Measurements from ENCODE around the gene DBP.

The DBP gene

GRCh38 chr19:48627201-48627864, 9.8 kb downstream of the DBP start:
- DNase-seq: no peak

- DNase-seq: no peak
Measured at GRCh38 chr19:48625891-48626327, 11.3 kb downstream of the DBP start.

GRCh38 chr19:48624791-48625723, 12.1 kb downstream of the DBP start:
- no peak for DNase-seq

DNA sequence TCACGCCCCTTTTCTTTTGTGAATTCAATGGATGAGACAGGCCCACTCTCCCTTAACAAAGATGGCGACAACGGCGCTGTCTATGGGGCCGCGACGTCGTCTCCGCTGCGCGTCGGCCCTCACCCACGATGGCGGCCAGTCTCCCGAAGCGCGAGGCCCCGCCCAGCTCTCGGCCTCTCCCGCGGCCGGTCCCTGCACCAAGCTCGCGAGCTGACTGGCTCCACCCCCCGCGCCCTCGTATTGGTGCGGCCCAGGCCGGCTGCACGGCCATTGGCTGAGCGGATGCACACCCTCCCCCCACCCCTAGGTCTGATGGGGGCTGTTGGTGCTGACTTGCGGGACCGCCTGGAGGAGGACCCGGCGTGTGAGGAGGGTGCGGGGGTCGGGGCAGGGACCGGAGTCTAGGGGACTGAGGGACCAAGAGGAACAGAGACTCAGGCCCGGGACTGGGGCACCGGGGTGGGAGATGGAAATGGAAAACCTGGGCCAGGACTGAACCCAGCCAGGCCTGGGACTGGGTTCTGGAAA, 13.0 kb downstream of the DBP start:
- no peak for DNase-seq

GRCh38 chr19:48623556-48624066, 13.6 kb downstream of the DBP start:
- no peak for DNase-seq

GRCh38 chr19:48619692-48620585, 17.2 kb downstream of the DBP start:
- no peak for DNase-seq

DNA sequence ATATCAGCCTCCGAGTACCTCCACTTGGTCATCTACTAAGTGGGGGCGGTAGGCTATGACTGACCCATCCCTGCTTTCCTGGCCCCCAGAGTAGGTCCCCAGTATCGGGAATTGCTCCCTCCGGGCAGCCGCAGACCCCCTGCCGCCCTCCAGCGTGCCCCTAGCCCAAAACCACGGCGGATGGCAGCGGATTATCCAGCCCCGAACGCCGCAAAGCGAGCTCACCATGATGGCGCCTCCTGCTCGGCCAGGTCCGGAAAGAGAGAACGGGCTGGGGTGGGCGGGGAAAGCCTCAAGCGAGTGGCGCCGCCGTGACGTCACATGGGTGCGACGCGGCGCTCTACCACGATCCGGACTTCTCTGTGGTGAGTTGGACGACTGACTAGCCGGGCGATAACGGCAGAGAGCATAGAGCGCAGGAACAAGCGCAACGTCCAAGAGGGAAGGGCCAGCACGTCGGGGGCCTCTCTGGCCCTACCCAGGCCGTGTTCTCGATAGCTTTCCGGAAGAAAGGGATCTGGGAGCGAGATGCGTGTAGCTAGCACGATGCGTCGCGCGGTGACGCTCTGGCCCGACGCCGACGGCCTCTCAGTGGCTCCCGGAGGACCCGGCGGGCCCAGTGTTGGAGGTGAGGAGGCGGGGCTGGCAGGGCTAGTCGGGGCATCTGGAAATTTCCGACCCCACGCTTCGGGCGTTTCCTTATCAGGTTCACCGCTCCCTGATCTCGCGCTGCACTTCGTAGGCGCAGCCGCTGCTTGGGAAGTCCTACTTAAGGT, 18.1 kb downstream of the DBP start, which contains the start of the genes RPL18 and SPHK2:
RPL18 (minus strand) TSS at position 263 of the 776 bp plus-strand sequence; CDS start at position 228, 35 bp downstream.
SPHK2 (plus strand) TSS at position 591 of the 776 bp plus-strand sequence. CDS start 1,009 bp downstream, outside the sequence.
- peak; percentile 96 for DNase-seq

DNA sequence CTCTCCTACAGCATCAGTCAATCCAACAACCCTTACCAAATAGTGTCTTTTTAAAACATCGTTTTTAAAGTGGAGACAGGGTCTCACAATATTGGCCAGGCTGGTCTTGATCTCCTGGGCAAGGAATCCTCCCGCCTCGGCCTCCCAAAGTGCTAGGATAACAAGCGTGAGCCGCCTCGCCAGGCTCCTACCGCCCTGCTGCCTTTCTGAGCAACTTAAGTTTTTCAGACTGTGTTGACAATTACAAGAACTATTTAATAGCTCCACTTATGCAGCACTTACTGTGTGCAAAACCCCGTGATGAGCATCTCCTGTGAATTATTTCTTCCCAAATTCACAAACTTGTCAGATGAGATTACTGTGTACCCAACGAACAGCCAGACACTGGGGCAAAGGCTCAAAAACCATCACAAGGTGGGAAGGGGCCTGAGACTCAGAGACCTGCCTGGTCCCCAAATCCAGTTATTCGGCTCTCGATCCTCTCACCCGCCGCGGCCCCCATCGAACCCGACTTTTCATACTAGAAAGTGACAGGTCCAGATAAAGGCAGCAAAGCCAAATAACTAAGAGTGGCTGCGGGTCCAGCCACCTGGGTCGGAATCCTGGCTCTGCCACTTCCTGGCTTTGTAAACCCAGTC, 18.8 kb downstream of the DBP start:
- DNase-seq: no peak

DNA sequence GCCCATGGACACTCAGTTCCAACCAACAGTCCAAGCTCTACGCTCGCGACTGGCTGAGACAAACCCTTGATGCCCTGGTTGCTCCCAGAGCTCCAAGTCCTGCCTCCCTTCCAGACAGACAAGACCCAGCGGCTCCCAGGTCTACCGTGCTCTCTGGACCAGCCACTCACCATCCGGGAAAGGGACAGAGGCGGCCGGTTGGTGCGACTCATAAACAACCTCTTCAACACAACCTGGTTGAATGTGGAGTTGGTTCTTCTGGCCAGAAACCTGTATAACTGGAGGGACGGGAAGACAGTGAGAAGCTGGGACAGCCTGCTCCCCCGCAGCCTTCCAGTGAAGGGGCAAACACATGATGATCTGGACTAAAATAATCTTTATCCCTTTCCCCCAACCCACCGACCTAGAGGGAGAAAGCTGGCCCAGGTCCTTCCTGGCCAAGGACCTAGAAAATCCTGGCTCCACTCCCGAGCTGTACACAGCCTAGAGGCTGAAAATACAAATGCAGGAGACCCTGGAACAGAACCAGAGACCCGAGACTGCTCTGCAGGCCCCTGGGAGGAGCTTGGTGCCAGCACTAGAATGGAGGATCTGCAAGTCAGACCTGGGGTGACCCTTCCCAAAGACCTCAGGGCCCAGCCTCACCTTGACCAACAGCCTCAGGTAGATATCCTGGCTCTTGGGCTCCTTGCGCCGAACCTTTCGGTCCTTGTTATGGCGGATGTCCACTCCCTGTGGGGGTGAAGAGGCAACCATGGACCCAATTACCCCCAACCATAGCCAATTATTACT, 19.8 kb downstream of the DBP start:
- DNase-seq: no peak

DNA sequence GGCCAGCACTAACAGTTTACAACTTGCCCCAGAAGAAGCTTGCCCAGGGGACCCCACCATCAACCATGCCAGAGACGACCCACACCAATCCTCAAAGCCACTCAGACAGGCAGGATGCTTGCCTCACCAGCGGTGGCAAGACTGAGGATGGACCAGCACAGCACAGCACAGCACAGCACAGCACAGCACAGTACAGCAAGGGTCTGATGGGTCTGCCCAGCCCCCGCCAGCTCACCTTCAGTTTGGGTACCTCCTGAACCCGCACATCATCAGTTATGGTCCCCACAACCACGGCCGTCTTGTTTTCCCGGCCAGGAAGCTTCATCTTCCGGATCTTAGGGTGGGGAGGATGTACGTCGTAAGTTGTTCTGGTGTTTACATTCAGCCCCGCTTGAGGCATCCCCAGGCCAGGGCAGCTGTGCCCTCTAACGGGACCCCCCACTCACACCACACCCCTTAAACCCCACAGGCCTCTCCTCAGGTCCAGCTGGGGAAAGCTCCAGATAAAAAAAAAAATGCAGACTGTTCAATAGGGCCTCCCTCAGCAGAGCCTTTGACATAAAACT, 20.6 kb downstream of the DBP start:
- DNase-seq: no peak

DNA sequence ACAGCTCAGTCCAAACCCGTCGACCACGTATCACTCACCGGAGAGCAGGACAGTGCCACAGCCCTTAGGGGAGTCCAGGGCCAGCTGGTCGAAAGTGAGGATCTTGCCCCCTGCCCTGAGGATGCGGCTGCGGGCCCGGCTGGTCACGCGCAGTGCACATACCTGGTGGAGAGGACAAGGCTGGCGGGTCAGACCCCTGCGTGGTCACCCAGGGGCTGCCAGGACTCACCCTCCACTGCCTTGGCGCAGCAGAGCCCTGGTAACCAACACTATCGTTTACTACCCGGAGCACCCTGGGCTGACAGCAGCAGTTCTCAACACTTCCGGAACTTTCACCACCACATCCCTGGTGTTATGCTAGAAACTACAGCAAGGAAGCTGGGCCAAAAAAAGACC, 21.1 kb downstream of the DBP start:
- no peak for DNase-seq

DNA sequence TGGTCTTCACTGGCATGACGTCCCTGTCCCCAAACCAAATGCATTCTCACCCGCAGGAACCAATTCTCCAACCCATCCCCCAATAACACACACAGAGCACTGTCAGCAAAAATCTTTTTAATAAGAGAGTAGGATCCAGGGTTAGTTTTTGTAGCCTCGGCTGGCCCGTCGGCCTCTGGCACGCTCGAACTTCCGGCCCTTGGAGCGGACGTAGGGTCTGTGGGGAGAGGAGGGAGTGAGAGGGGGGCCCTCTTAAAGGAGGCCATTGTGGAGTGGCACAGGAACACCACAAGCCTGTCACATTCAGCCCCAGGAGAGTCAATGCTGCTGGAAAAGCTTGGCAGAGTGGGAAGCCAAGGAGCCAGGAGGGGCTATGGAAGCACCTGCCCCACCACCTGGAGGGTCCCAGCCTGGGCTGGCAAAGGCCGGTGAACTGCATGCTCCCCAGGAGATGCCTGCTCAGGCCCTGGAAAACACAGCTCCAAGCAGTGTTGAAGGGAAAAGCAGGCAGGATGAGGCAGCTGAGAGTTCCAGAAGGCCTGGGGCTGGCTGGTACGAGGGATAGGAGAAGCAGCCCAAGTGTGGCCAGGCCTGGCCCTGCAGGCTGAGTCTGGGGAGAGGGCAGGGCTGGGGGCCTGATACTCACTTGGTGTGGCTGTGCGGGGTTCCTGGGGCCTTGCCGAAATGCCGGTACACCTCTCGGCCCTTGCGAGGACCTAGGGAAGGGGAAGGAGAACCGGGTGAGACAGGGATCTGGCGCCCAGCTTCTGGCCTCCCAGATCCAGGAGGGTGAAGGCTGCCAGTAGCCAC, 21.7 kb downstream of the DBP start:
- no peak for DNase-seq

- no peak for DNase-seq
Measured at GRCh38 chr19:48614436-48615230, 22.5 kb downstream of the DBP start, which contains the start of gene FAM83E. Gene FAM83E, minus strand, starts transcription at chr19:48615076. Its CDS starts 1,704 bp downstream, at chr19:48613372.

GRCh38 chr19:48613852-48614435, 23.2 kb downstream of the DBP start:
- no peak for DNase-seq

GRCh38 chr19:48613024-48613851, 23.9 kb downstream of the DBP start:
- no peak for DNase-seq

- no peak for DNase-seq
Measured at GRCh38 chr19:48611872-48612271, 25.3 kb downstream of the DBP start.

Data from SIG-M5 (cell line).